Nephron (organoid): ENCODE results near the gene MIS18A.
"Not testable (repeated sequence)": the region's sequence is repeated elsewhere in the genome, so short reads cannot be mapped to it uniquely, and the experiment has no call there.

Experiments used
- H3K27ac Mint-ChIP-seq, 3 experiments: 2 replicates each; pipeline ENCODE4 v1.8.0; 2020; ENCODE audit warnings: mixed read lengths in 3 of 3, mild to moderate bottlenecking in 2 of 3, moderate library complexity in 1 of 3
- H3K27me3 Mint-ChIP-seq: 2 replicates; pipeline ENCODE4 v1.8.0; 2021; ENCODE audit warnings: low read depth, mild to moderate bottlenecking, moderate library complexity, mixed read lengths
- H3K36me3 Mint-ChIP-seq: 2 replicates; pipeline ENCODE4 v1.8.0; 2020; ENCODE audit warnings: low read depth, mixed read lengths
- H3K4me1 Mint-ChIP-seq: 2 replicates; pipeline ENCODE4 v1.8.0; 2020; ENCODE audit warnings: mixed read lengths
- H3K4me3 Mint-ChIP-seq, 3 experiments: 2 replicates each; pipeline ENCODE4 v1.8.0; 2020; ENCODE audit warnings: mild to moderate bottlenecking in 3 of 3, mixed read lengths in 3 of 3, moderate library complexity in 2 of 3
- H3K9me3 Mint-ChIP-seq: 2 replicates; pipeline ENCODE4 v1.8.0; 2020; ENCODE audit warnings: mixed read lengths
- TF ChIP-seq, protein P1 (sequence below), 3 experiments: fragments of 200-600 bp; sonication (generic); IDR thresholded peaks; one replicate each; pipeline ENCODE4 v1.5.0; 2021; ENCODE audit warnings: antibody characterized with exemption in 3 of 3; ENCODE audit not compliant: unreplicated experiment in 3 of 3

Gene MIS18A

DNA sequence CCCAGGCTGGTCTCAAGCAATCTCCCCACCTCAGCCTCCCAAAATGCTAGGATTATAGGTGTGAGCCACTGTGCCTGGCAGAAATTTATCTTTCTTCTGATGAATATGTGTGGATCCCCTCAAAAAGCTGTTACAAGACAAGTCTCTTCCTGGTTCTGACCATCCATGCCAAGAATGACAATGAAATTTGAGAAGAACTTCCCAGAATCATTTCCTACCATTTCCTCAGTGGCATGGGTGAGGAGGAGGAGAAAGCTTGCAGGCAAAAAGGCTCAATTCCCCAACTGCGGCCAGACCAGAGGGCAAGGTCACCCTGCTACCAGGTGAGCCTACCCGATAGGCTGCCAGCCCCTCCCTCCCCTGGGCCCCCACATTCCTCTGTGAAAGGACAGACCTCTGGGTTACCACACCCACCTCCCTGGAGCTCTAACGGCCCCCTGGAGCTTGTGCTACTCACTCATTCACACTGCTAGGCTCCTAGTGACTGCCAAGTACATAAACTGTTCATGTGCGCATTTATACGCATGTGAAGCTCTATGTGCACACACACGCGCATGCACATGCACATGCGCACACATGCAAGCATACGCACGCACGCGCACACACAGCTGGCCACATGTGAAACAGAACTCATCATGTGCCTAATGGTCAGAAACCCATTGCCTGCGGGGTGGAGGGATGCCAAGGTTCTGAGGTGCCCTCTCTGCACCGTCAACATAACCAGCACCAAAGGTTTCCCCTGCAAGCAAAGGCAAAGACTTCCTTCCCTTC lies 36.8 kb upstream of the MIS18A start:
- Mint-ChIP-seq H3K36me3 (peaks cover 46% of the 10 kb centered on the region), H3K4me1 (peaks cover 5% of the 10 kb centered on the region), H3K4me3 (no peak overlapping the region), H3K27ac (no peak overlapping the region), H3K27me3 (no peaks in the 10 kb centered on the region), H3K9me3 (no peaks in the 10 kb centered on the region)
- TF ChIP-seq, protein P1, sequence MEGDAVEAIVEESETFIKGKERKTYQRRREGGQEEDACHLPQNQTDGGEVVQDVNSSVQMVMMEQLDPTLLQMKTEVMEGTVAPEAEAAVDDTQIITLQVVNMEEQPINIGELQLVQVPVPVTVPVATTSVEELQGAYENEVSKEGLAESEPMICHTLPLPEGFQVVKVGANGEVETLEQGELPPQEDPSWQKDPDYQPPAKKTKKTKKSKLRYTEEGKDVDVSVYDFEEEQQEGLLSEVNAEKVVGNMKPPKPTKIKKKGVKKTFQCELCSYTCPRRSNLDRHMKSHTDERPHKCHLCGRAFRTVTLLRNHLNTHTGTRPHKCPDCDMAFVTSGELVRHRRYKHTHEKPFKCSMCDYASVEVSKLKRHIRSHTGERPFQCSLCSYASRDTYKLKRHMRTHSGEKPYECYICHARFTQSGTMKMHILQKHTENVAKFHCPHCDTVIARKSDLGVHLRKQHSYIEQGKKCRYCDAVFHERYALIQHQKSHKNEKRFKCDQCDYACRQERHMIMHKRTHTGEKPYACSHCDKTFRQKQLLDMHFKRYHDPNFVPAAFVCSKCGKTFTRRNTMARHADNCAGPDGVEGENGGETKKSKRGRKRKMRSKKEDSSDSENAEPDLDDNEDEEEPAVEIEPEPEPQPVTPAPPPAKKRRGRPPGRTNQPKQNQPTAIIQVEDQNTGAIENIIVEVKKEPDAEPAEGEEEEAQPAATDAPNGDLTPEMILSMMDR (IDR thresholded peaks at IDR 0.05; ENCODE audit: unreplicated experiment in 3 of 3): no peak

- H3K27me3 Mint-ChIP-seq: no peaks in the 10 kb centered on the region
- H3K27ac Mint-ChIP-seq: no peak overlapping the region
Measured at GRCh38 chr21:32314806-32315205, 36.0 kb upstream of the MIS18A start.

GRCh38 chr21:32312976-32313375 lies 34.1 kb upstream of the MIS18A start:
- Mint-ChIP-seq H3K36me3 (peaks cover 26% of the 10 kb centered on the region), H3K27ac (no peak overlapping the region), H3K9me3 (no peaks in the 10 kb centered on the region)

More at GRCh38 chr21:32314806-32315205, 36.0 kb upstream of the MIS18A start:
- TF ChIP-seq, protein P1 (IDR thresholded peaks at IDR 0.05; ENCODE audit: unreplicated experiment in 3 of 3): no peak
- H3K4me3 Mint-ChIP-seq: no peak overlapping the region
- peaks cover 2% of the 10 kb centered on the region for H3K4me1 Mint-ChIP-seq
- H3K9me3 Mint-ChIP-seq: no peaks in the 10 kb centered on the region
- H3K36me3 Mint-ChIP-seq: peaks cover 40% of the 10 kb centered on the region

GRCh38 chr21:32312326-32312725 lies 33.5 kb upstream of the MIS18A start:
- TF ChIP-seq, protein P1 (IDR thresholded peaks at IDR 0.05; ENCODE audit: unreplicated experiment in 3 of 3): no peak
- H3K9me3 Mint-ChIP-seq: no peaks in the 10 kb centered on the region
- H3K36me3 Mint-ChIP-seq: peaks cover 26% of the 10 kb centered on the region
- no peaks in the 10 kb centered on the region for H3K4me1 Mint-ChIP-seq
- H3K4me3 Mint-ChIP-seq: no peak overlapping the region
- H3K27ac Mint-ChIP-seq: no peak overlapping the region
- H3K27me3 Mint-ChIP-seq: no peaks in the 10 kb centered on the region

More at GRCh38 chr21:32312976-32313375, 34.1 kb upstream of the MIS18A start:
- TF ChIP-seq, protein P1 (IDR thresholded peaks at IDR 0.05; ENCODE audit: unreplicated experiment in 3 of 3): no peak
- Mint-ChIP-seq H3K4me3 (no peak overlapping the region), H3K27me3 (no peaks in the 10 kb centered on the region), H3K4me1 (no peaks in the 10 kb centered on the region)

GRCh38 chr21:32311621-32312020 lies 32.8 kb upstream of the MIS18A start:
- Mint-ChIP-seq H3K36me3 (peaks cover 27% of the 10 kb centered on the region), H3K27me3 (no peaks in the 10 kb centered on the region), H3K9me3 (no peaks in the 10 kb centered on the region), H3K4me3 (no peak overlapping the region), H3K27ac (no peak overlapping the region), H3K4me1 (no peaks in the 10 kb centered on the region)
- TF ChIP-seq, protein P1 (IDR thresholded peaks at IDR 0.05; ENCODE audit: unreplicated experiment in 3 of 3): no peak

DNA sequence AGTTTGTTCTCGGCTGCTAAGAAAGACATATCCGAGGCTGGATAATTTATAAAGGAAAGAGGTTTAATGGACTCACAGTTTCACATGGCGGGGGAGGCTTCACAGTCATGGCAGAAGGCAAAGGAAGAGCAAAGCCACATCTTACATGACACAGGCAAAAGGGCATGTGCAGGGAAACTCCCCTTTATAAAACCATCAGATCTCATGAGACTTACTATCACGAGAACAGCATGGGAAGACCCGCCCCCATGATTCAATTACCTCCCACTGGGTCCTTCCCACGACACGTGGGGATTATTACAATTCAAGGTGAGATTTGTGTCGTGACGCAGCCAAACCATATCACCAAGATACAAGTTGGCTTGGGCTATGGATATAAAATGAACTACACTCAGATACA lies 32.1 kb upstream of the MIS18A start:
- not testable (repeated sequence) for H3K27ac Mint-ChIP-seq, H3K27me3 Mint-ChIP-seq, H3K4me1 Mint-ChIP-seq, H3K4me3 Mint-ChIP-seq, H3K9me3 Mint-ChIP-seq
- peaks cover 27% of the 10 kb centered on the region for H3K36me3 Mint-ChIP-seq
